ENCODE results near the gene L1TD1. TPM values are rescaled to one million over a fixed set of nuclear protein-coding genes. Genes with fewer than 3 reads are reported as not detected.

L1TD1 gene
- total RNA-seq, 1 donor = under 0.01 TPM

GRCh38 chr1:62187548-62187947 is 7.1 kb upstream of the L1TD1 start:
- no peak for TF ChIP-seq CTCF (IDR thresholded peaks at IDR 0.05; ENCODE audit: insufficient read depth, low read depth, low read length)
- no peak overlapping the region for H3K4me3 ChIP-seq (ENCODE audit: low read depth, low read length)
- DNase-seq (ENCODE audit: low read depth) = no peak

GRCh38 chr1:62188111-62188510 is 6.5 kb upstream of the L1TD1 start:
- no peak for DNase-seq (ENCODE audit: low read depth)
- TF ChIP-seq CTCF (IDR thresholded peaks at IDR 0.05; ENCODE audit: insufficient read depth, low read depth, low read length) = no peak
- H3K4me3 ChIP-seq (ENCODE audit: low read depth, low read length) = no peak overlapping the region

GRCh38 chr1:62196086-62196690 is 1.5 kb downstream of the L1TD1 start:
- TF ChIP-seq CTCF (IDR thresholded peaks at IDR 0.05; ENCODE audit: insufficient read depth, low read depth, low read length) = no peak
- DNase-seq (ENCODE audit: low read depth) = no peak
- H3K4me3 ChIP-seq (ENCODE audit: low read depth, low read length) = no peak overlapping the region

- DNase-seq (ENCODE audit: low read depth) = no peak
- no peak for TF ChIP-seq CTCF (IDR thresholded peaks at IDR 0.05; ENCODE audit: insufficient read depth, low read depth, low read length)
- H3K4me3 ChIP-seq (ENCODE audit: low read depth, low read length) = no peak overlapping the region
Measured at GRCh38 chr1:62198069-62198780, 3.6 kb downstream of the L1TD1 start.

- DNase-seq (ENCODE audit: low read depth) = no peak
Measured at GRCh38 chr1:62198781-62199125, 4.1 kb downstream of the L1TD1 start.

GRCh38 chr1:62207187-62207586 is 12.5 kb downstream of the L1TD1 start:
- no peak for TF ChIP-seq CTCF (IDR thresholded peaks at IDR 0.05; ENCODE audit: insufficient read depth, low read depth, low read length)
- no peak overlapping the region for H3K4me3 ChIP-seq (ENCODE audit: low read depth, low read length)
- no peak for DNase-seq (ENCODE audit: low read depth)

More at GRCh38 chr1:62198781-62199125, 4.1 kb downstream of the L1TD1 start:
- H3K4me3 ChIP-seq (ENCODE audit: low read depth, low read length) = no peak overlapping the region
- no peak for TF ChIP-seq CTCF (IDR thresholded peaks at IDR 0.05; ENCODE audit: insufficient read depth, low read depth, low read length)

All from fibroblast of villous mesenchyme (primary cell).